ENCODE measurements around the gene EPB42.

DNA sequence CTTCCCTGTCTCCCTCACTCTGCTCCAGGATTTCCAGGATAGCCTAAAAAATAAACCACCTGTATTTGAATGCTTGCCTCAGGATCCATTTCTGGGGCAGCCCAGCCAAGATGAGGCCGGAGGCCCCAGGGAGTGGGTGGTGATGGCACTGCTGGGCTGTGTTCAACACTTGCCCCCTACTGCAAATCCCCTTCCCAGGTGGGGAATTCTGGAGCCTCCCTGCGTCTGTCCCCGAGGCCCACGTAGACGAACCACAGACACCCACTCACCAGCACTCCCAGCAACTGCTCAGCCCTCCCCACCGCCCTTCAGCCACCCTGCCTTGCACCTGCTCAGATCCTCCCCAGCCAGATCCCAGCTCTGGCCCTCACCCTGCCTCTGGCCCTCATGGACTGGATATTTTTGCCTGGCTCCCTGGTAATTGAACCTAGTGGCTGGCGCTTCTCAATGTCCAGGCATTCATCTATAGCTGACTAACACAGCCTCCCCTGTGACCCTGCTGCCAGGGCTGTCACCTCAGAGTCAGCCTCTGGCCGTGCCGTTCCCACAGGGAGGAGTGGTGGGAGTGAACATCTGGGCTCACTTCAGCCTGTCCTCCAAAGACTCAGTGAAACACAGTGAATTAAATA lies 17.1 kb upstream of the EPB42 start:
- TF ChIP-seq CTCF (IDR thresholded peaks at IDR 0.05) (no peak), CREB1 (CRISPR knock-in tag; IDR thresholded peaks at IDR 0.05) (no peak), SP1 (CRISPR knock-in tag; conservative IDR thresholded peaks at IDR 0.05) (no peak), MXD4 (CRISPR knock-in tag; IDR thresholded peaks at IDR 0.05; ENCODE audit: borderline replicate concordance) (no peak), RELA (CRISPR knock-in tag; IDR thresholded peaks at IDR 0.05; ENCODE audit: borderline replicate concordance) (no peak), NR2C2 (CRISPR knock-in tag; IDR thresholded peaks at IDR 0.05) (no peak), E2F1 (CRISPR knock-in tag; IDR thresholded peaks at IDR 0.05) (no peak)
